Mucosa of rectum (tissue), 2 donors: Measurements from ENCODE around the gene TAMM41.
"Not testable (repeated sequence)": the region's sequence is repeated elsewhere in the genome, so short reads cannot be mapped to it uniquely, and the experiment has no call there.

Source experiments
- H3K27ac ChIP-seq, 2 donors: one replicate each; pipeline ENCODE4 v1.7.0; 2013; ENCODE audit warnings: inconsistent platforms in 2 of 2, low read depth in 2 of 2, low read length in 2 of 2
- H3K27me3 ChIP-seq, 2 donors: one replicate each; pipeline ENCODE4 v1.7.0; 2013; ENCODE audit warnings: low read length in 2 of 2; ENCODE audit not compliant: control insufficient read depth in 2 of 2, insufficient read depth in 2 of 2
- H3K36me3 ChIP-seq, 2 donors: one replicate each; pipeline ENCODE4 v1.7.0; 2013; ENCODE audit warnings: low read length in 2 of 2; ENCODE audit not compliant: control insufficient read depth in 2 of 2, insufficient read depth in 2 of 2
- H3K4me1 ChIP-seq, 2 donors: one replicate each; pipeline ENCODE4 v1.7.0; 2013; ENCODE audit warnings: low read length in 2 of 2, mild to moderate bottlenecking in 1 of 2; ENCODE audit not compliant: control insufficient read depth in 2 of 2, insufficient read depth in 2 of 2
- H3K4me3 ChIP-seq, 2 donors: one replicate each; pipeline ENCODE4 v1.7.0; 2013; ENCODE audit warnings: low read length in 2 of 2
- H3K9ac ChIP-seq, 2 donors: one replicate each; pipeline ENCODE4 v1.7.0; 2013; ENCODE audit warnings: low read length in 2 of 2, low read depth in 1 of 2, mild to moderate bottlenecking in 1 of 2
- H3K9me3 ChIP-seq, 2 donors: one replicate each; pipeline ENCODE4 v1.7.0; 2013; ENCODE audit warnings: low read length in 2 of 2; ENCODE audit not compliant: control insufficient read depth in 2 of 2
- donor health status: healthy.
- donor health status: Normal muscosa, but diverticular disease.

The TAMM41 gene

GRCh38 chr3:11770477-11771391, 76.0 kb downstream of the TAMM41 start:
- no peaks in the 10 kb centered on the region for H3K36me3 ChIP-seq
- H3K4me3 ChIP-seq: peak overlapping the region; percentile 48 to 65
- no peaks in the 10 kb centered on the region for H3K9me3 ChIP-seq
- peak overlapping the region; percentile 72 to 76 for H3K9ac ChIP-seq
- no peaks in the 10 kb centered on the region for H3K27me3 ChIP-seq
- H3K4me1 ChIP-seq: peaks cover 13 to 14% of the 10 kb centered on the region in 2 donors
- H3K27ac ChIP-seq: peak overlapping the region; percentile 89 to 90

- Histone ChIP-seq H3K9me3 (no peaks in the 10 kb centered on the region), H3K27ac (peak overlapping the region; percentile 46 to 90), H3K4me3 (peak overlapping the region; percentile 48 to 65), H3K36me3 (no peaks in the 10 kb centered on the region), H3K4me1 (peaks cover 13 to 14% of the 10 kb centered on the region in 2 donors), H3K9ac (peak overlapping the region; percentile 72 to 76), H3K27me3 (no peaks in the 10 kb centered on the region)
These were observed 76.8 kb downstream of the TAMM41 start for GRCh38 chr3:11769704-11770476.

GRCh38 chr3:11768604-11769003, 78.1 kb downstream of the TAMM41 start:
- no peaks in the 10 kb centered on the region for H3K27me3 ChIP-seq
- H3K27ac ChIP-seq: no peak overlapping the region
- peaks cover 13 to 14% of the 10 kb centered on the region in 2 donors for H3K4me1 ChIP-seq
- no peak overlapping the region for H3K9ac ChIP-seq
- no peaks in the 10 kb centered on the region for H3K36me3 ChIP-seq
- no peaks in the 10 kb centered on the region for H3K9me3 ChIP-seq
- H3K4me3 ChIP-seq: no peak overlapping the region

- no peak overlapping the region for H3K9ac ChIP-seq
- H3K36me3 ChIP-seq: no peaks in the 10 kb centered on the region
- no peaks in the 10 kb centered on the region for H3K27me3 ChIP-seq
- no peak overlapping the region for H3K4me3 ChIP-seq
- no peak overlapping the region for H3K27ac ChIP-seq
- no peaks in the 10 kb centered on the region for H3K9me3 ChIP-seq
- peaks cover 0 to under 1% of the 10 kb centered on the region in 2 donors for H3K4me1 ChIP-seq
These were observed 81.7 kb downstream of the TAMM41 start for GRCh38 chr3:11764931-11765363.

GRCh38 chr3:11759996-11760395, 86.7 kb downstream of the TAMM41 start:
- Histone ChIP-seq H3K4me1 (no peaks in the 10 kb centered on the region), H3K36me3 (no peaks in the 10 kb centered on the region), H3K9me3 (no peaks in the 10 kb centered on the region), H3K27ac (no peak overlapping the region), H3K4me3 (no peak overlapping the region), H3K9ac (no peak overlapping the region), H3K27me3 (no peaks in the 10 kb centered on the region)

GRCh38 chr3:11757929-11758328, 88.8 kb downstream of the TAMM41 start:
- Histone ChIP-seq H3K9me3 (no peaks in the 10 kb centered on the region), H3K36me3 (no peaks in the 10 kb centered on the region), H3K4me3 (no peak overlapping the region), H3K9ac (no peak overlapping the region), H3K27me3 (no peaks in the 10 kb centered on the region), H3K4me1 (no peaks in the 10 kb centered on the region), H3K27ac (no peak overlapping the region)

GRCh38 chr3:11757441-11757875, 89.2 kb downstream of the TAMM41 start:
- no peak overlapping the region for H3K9ac ChIP-seq

GRCh38 chr3:11755276-11755675, 91.4 kb downstream of the TAMM41 start:
- Histone ChIP-seq H3K9me3 (no peaks in the 10 kb centered on the region), H3K27me3 (no peaks in the 10 kb centered on the region), H3K9ac (no peak overlapping the region), H3K36me3 (no peaks in the 10 kb centered on the region), H3K27ac (no peak overlapping the region), H3K4me1 (no peaks in the 10 kb centered on the region), H3K4me3 (no peak overlapping the region)

More at GRCh38 chr3:11757441-11757875, 89.2 kb downstream of the TAMM41 start:
- Histone ChIP-seq H3K27me3 (no peaks in the 10 kb centered on the region), H3K4me1 (no peaks in the 10 kb centered on the region), H3K9me3 (no peaks in the 10 kb centered on the region), H3K4me3 (no peak overlapping the region), H3K27ac (no peak overlapping the region), H3K36me3 (no peaks in the 10 kb centered on the region)

GRCh38 chr3:11752254-11752653, 94.4 kb downstream of the TAMM41 start:
- H3K9ac ChIP-seq, H3K27me3 ChIP-seq, H3K4me3 ChIP-seq, H3K36me3 ChIP-seq, H3K4me1 ChIP-seq, H3K27ac ChIP-seq, H3K9me3 ChIP-seq: not testable (repeated sequence)

GRCh38 chr3:11748306-11748705, 98.4 kb downstream of the TAMM41 start:
- not testable (repeated sequence) for H3K36me3 ChIP-seq

More at GRCh38 chr3:11748306-11748705, 98.4 kb downstream of the TAMM41 start:
- not testable (repeated sequence) for H3K4me3 ChIP-seq, H3K9ac ChIP-seq, H3K27ac ChIP-seq, H3K27me3 ChIP-seq, H3K4me1 ChIP-seq, H3K9me3 ChIP-seq
